ENCODE data around the gene DGKQ. TPM values are rescaled to one million over a fixed set of nuclear protein-coding genes. Genes with fewer than 3 reads are reported as not detected.
"Not testable (repeated sequence)": the region's sequence is repeated elsewhere in the genome, so short reads cannot be mapped to it uniquely, and the experiment has no call there.

The DGKQ gene
- total RNA-seq, 1 donor from 2014 or later, result 15.0 TPM

DNA sequence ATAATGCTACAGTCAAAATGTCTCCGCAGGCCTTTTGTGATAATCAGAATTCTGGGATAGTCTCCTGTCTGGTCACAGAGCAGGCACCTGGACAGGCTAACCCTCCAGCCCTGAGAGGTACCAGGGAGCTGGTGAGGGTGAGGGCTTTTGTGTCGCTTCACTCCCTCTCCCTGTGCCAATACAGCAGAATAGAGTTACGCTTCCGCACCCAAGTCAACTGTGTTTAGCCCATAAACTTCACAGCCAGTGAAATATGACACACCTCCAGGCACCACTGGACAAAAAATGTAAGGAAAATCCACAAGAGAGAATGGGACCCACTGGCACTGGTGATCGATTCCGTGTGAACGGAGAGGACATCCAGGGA, 42.6 kb downstream of the DGKQ start:
- H3K4me3 Mint-ChIP-seq, result peak overlapping the region; percentile 96
- peaks cover 30% of the 10 kb centered on the region for H3K4me1 Mint-ChIP-seq
- H3K27me3 Mint-ChIP-seq (ENCODE audit: low read depth), result no peaks in the 10 kb centered on the region
- no peaks in the 10 kb centered on the region for H3K36me3 Mint-ChIP-seq (ENCODE audit: low read depth)
- H3K27ac Mint-ChIP-seq (ENCODE audit: unreplicated experiment), result peak overlapping the region; percentile 48
- no peak for DNase-seq (ENCODE audit: low read depth, low spot score)
- H3K9me3 Mint-ChIP-seq, result no peaks in the 10 kb centered on the region
- no peak for TF ChIP-seq CTCF (conservative IDR thresholded peaks at IDR 0.05)

GRCh38 chr4:930028-930551, 43.3 kb downstream of the DGKQ start:
- no peaks in the 10 kb centered on the region for H3K9me3 Mint-ChIP-seq
- no peak for DNase-seq (ENCODE audit: low read depth, low spot score)
- TF ChIP-seq CTCF (conservative IDR thresholded peaks at IDR 0.05), result no peak
- peak overlapping the region; percentile 83 for H3K27ac Mint-ChIP-seq (ENCODE audit: unreplicated experiment)
- no peaks in the 10 kb centered on the region for H3K36me3 Mint-ChIP-seq (ENCODE audit: low read depth)
- peaks cover 30% of the 10 kb centered on the region for H3K4me1 Mint-ChIP-seq
- peak overlapping the region; percentile 96 for H3K4me3 Mint-ChIP-seq
- no peaks in the 10 kb centered on the region for H3K27me3 Mint-ChIP-seq (ENCODE audit: low read depth)

DNA sequence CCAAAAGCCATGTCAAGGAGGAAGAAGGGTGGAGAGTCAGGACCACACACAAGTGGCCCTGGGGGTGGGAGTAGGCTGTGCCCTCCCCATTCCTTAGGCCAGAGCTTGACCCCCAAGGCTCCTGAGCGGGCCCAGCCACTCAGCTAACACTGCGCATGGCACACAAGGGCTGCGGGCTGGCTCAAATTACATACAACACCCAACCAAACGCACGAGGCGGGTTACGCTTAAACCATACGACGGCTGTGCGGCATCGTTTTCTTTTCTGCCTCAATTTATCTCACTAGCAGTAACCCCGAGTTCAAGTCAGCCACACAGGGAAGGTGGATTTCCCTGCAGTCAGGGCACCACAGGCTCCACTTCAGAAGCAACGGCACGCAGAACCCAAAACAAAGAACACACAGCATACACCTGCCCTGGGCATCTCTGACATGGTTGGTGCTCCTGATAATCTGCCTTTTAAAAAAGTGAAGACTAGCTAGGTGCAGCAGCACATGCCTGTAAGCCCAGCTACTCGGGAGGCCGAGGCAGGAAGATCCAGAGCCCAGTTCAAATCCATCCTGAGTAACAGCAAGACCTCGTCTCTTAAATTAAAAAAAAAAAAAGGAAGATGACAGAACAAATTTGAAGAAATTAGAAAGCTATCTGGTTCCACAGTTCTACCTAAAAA, 44.1 kb downstream of the DGKQ start:
- no peak for DNase-seq (ENCODE audit: low read depth, low spot score)
- Mint-ChIP-seq H3K27ac (ENCODE audit: unreplicated experiment) (no peak overlapping the region), H3K4me3 (peak overlapping the region; percentile 68), H3K27me3 (ENCODE audit: low read depth) (no peaks in the 10 kb centered on the region), H3K4me1 (peaks cover 36% of the 10 kb centered on the region), H3K36me3 (ENCODE audit: low read depth) (no peaks in the 10 kb centered on the region), H3K9me3 (no peaks in the 10 kb centered on the region)
- TF ChIP-seq CTCF (conservative IDR thresholded peaks at IDR 0.05), result no peak

DNA sequence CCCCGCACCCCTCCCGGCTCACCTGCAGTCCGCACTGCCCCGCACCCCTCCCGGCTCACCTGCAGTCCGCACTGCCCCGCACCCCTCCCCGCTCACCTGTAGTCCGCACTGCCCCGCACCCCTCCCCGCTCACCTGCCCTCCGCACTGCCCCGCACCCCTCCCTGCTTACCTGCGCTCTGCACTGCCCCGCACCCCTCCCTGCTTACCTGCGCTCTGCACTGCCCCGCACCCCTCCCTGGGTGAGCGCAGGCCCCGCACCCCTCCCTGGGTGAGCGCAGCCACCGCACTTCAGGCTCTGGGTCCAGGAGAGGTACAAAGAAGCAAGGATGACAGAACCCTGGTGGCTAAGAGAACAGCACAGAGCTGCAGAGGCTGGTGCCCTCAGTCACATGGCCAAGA, 45.8 kb downstream of the DGKQ start:
- Mint-ChIP-seq H3K4me1 (peaks cover 32% of the 10 kb centered on the region), H3K4me3 (peak overlapping the region; percentile 41)
- not testable (repeated sequence) for H3K27me3 Mint-ChIP-seq (ENCODE audit: low read depth); H3K36me3 Mint-ChIP-seq (ENCODE audit: low read depth); H3K27ac Mint-ChIP-seq (ENCODE audit: unreplicated experiment); DNase-seq (ENCODE audit: low read depth, low spot score); H3K9me3 Mint-ChIP-seq

DNA sequence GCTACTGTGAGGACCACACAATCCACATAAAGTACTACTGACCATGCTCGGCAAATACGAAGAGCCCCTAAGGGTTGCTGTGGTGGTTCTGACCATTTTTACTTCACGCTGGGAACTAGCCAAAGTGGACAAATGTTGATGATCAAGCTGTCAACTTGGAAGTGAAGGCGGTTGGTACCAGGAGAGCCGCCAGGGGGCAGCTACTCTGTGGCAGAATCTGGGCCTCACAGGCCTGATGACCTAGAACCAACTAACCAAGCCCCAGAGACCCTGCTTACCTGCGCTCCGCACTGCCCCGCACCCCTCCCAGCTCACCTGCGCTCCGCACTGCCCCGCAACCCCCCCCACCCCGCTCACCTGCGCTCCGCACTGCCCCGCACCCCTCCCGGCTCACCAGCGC, 46.8 kb downstream of the DGKQ start:
- peaks cover 28% of the 10 kb centered on the region for H3K4me1 Mint-ChIP-seq
- peaks cover 5% of the 10 kb centered on the region for H3K36me3 Mint-ChIP-seq (ENCODE audit: low read depth)
- no peaks in the 10 kb centered on the region for H3K27me3 Mint-ChIP-seq (ENCODE audit: low read depth)
- no peak overlapping the region for H3K4me3 Mint-ChIP-seq
- peak; percentile 60 for TF ChIP-seq CTCF (conservative IDR thresholded peaks at IDR 0.05)
- no peaks in the 10 kb centered on the region for H3K9me3 Mint-ChIP-seq
- DNase-seq (ENCODE audit: low read depth, low spot score), result peak; percentile 41
- no peak overlapping the region for H3K27ac Mint-ChIP-seq (ENCODE audit: unreplicated experiment)

DNA sequence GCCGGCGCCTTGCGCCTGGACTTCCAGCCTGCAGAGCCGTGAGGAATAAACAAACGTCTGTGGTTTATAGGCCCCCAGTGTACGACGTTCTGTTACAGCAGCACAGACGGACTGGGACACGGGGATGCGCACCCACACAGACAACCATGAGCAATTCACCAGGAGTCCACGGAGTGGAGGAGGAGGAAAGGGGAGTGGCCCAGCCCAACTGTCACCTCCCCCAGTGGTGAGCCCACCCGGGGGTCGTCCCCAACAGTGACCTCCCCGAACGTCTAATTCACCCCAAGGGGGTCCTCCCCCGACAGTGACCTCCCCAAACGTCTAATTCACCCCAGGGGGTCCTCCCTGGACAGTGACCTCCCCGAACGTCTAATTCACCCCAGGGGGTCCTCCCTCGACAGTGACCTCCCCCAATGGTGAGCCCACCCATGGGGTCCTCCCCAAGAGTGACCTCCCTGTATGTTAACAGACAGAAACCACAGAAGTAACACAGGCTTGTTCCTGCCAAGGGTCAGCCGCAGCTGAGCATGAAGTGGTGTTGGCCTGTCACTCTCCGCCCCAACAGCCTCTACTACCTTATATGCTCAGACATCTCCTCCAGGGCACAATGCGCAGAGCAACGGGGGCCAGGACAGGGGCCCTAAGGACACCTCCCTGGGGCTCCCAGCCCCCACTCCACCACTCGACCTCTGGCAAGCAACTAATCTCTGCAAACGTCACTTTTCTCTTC, 47.4 kb downstream of the DGKQ start:
- Mint-ChIP-seq H3K27ac (ENCODE audit: unreplicated experiment) (no peak overlapping the region), H3K9me3 (no peaks in the 10 kb centered on the region), H3K27me3 (ENCODE audit: low read depth) (no peaks in the 10 kb centered on the region), H3K4me1 (peaks cover 22% of the 10 kb centered on the region), H3K36me3 (ENCODE audit: low read depth) (peaks cover 5% of the 10 kb centered on the region), H3K4me3 (no peak overlapping the region)
- no peak for TF ChIP-seq CTCF (conservative IDR thresholded peaks at IDR 0.05)
- DNase-seq (ENCODE audit: low read depth, low spot score), result no peak
